ENCODE data around the gene CBX6. TPM values are rescaled to one million over a fixed set of nuclear protein-coding genes. Genes with fewer than 3 reads are reported as not detected.

Gene CBX6
- total and polyA plus RNA-seq, 2 of the 8 experiments (the other 6 are each of a cell fraction or from before 2014, with no cell fraction given) = 10.6 to 27.5 TPM

DNA sequence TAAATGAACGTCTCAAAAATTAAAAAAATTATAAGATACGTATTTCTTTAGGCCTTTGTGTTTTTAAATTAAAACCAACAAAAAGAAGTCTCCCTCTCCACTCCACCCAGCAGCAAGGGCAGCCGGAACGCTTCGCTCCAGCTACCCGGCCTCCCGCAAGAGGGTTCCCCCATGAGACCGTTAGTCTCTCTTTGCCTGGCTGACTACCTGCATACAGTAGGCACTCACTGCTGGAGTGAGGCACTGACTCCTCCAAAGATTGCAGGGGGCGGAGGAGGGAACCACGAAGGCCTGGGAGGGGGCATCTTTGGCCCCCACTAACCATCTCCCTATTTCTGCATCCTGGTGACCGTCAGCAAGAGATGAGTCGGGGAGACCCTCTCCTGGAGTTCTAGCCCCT is 10.1 kb downstream of the CBX6 start:
- Histone ChIP-seq H3K27me3 (replicated peaks in 1 of 4; ENCODE audit: control insufficient read depth in 3 of 4, extremely low read depth in 1 of 4, insufficient read depth in 3 of 4, low read length in 3 of 4) (peaks cover 0 to 3% (median 0%) of the 10 kb centered on the region in 4 experiments; a peak in 1 of 7 replicates), H2BK12ac (ENCODE audit: low read depth, low read length) (no peak overlapping the region), H4K91ac (replicated peaks; ENCODE audit: insufficient read length, low read length) (no peak overlapping the region), H2AK5ac (ENCODE audit: low read depth, low read length) (no peak overlapping the region), H4K20me1 (replicated peaks in 1 of 2; ENCODE audit: control insufficient read depth in 1 of 2, insufficient read depth in 2 of 2, low read length in 2 of 2) (peaks cover 9 to 18% of the 10 kb centered on the region in 2 experiments), H4K5ac (ENCODE audit: insufficient read length, low read depth, low read length) (no peak overlapping the region), H2BK20ac (ENCODE audit: low read length) (no peak overlapping the region), H2BK120ac (replicated peaks; ENCODE audit: low read depth, low read length) (no peak overlapping the region), H3K23me2 (ENCODE audit: low read depth, low read length) (no peaks in the 10 kb centered on the region; the same call in 1 of the 2 replicates), H3K79me2 (ENCODE audit: control insufficient read depth in 1 of 2, insufficient read depth in 2 of 2, low read length in 2 of 2) (no peaks in the 10 kb centered on the region), H3K4me2 (ENCODE audit: insufficient read depth in 1 of 2, low read depth in 2 of 2, low read length in 2 of 2) (0 out of 4 replicates have a peak overlapping the region, but pooled peaks of 1 of the 2 experiments have one; percentile 15), H3K18ac (ENCODE audit: extremely low read depth, low read length) (no peak overlapping the region), H3K27ac (ENCODE audit: low read depth, low read length) (no peak overlapping the region), H3K79me1 (ENCODE audit: low read depth, low read length) (peaks cover 3% of the 10 kb centered on the region; the same call in 1 of the 2 replicates), H3K23ac (ENCODE audit: insufficient read length) (no peak overlapping the region), H3K4me1 (replicated peaks in 1 of 4; ENCODE audit: control insufficient read depth in 3 of 4, insufficient read depth in 4 of 4, low read length in 3 of 4) (peaks cover 0 to 34% (median 23%) of the 10 kb centered on the region in 4 experiments; a peak in 6 of 7 replicates), H3K14ac (ENCODE audit: insufficient read length) (no peak overlapping the region), H3K4ac (replicated peaks; ENCODE audit: insufficient read length, low read depth, low read length) (no peak overlapping the region), H3K9me3 (ENCODE audit: insufficient read depth in 2 of 2, low read depth in 1 of 2, low read length in 1 of 2) (no peaks in the 10 kb centered on the region), H2BK15ac (ENCODE audit: low read length) (no peak overlapping the region), H3K4me3 (ENCODE audit: extremely low read depth in 1 of 4, insufficient read depth in 2 of 4, low read depth in 3 of 4, low read length in 4 of 4) (no peak overlapping the region), H3K56ac (replicated peaks; ENCODE audit: insufficient read length, low read depth, low read length) (no peak overlapping the region), H4K8ac (ENCODE audit: extremely low read depth, insufficient read depth, low read length) (no peak overlapping the region), H2AFZ (ENCODE audit: low read length) (no peak overlapping the region), H3K36me3 (ENCODE audit: control insufficient read depth in 2 of 4, insufficient read depth in 4 of 4, low read length in 3 of 4) (peaks cover 0 to 18% (median 4%) of the 10 kb centered on the region in 4 experiments; a peak in 3 of 8 replicates), H3K9ac (replicated peaks in 1 of 4; ENCODE audit: extremely low read depth in 1 of 4, low read depth in 3 of 4, low read length in 3 of 4) (no peak overlapping the region), H2BK5ac (ENCODE audit: low read depth, low read length) (no peak overlapping the region)
- WGBS, 2 experiments (ENCODE audit: extremely low coverage in 1 of 2, insufficient coverage in 1 of 2, insufficient read length in 1 of 2, insufficient replicate concordance in 2 of 2, low coverage in 1 of 2, low lambda C conversion rate in 2 of 2, missing lambda C conversion rate in 1 of 2) = 53% methylated on average over 12 of the region's 12 CpGs; no CpG with 5 or more reads in 1 of the 2 experiments
- POLR2A ChIA-PET (ENCODE audit: partially characterized antibody) = interaction anchor here (0.6 to 2.2 kb wide), 8 partner anchors 9 to 274 kb away, joined by 3 to 7 read pairs (median 3); no protein-coding TSS in a partner anchor
- no peak for FAIRE-seq
- no peak for DNase-seq (ENCODE audit: low read depth in 1 of 2, low spot score in 2 of 2)
- CTCF ChIA-PET (ENCODE audit: partially characterized antibody) = interaction anchor here (0.6 to 5.2 kb wide), 9 partner anchors 8 to 94 kb away, joined by 3 to 35 read pairs (median 7); no protein-coding TSS in a partner anchor
- TF ChIP-seq RFX5 (IDR thresholded peaks at IDR 0.05; ENCODE audit: borderline replicate concordance, low read depth, low read length) (no peak), HDAC2 (IDR thresholded peaks at IDR 0.05; ENCODE audit: borderline replicate concordance in 1 of 2, low read depth in 2 of 2, low read length in 2 of 2) (no peak), GTF2F1 (IDR thresholded peaks at IDR 0.05; ENCODE audit: borderline replicate concordance, low read depth, low read length) (no peak), CHD1 (IDR thresholded peaks at IDR 0.05; ENCODE audit: low read depth, low read length) (no peak), TBP (IDR thresholded peaks at IDR 0.05; ENCODE audit: low read depth, low read length) (no peak), SIRT6 (IDR thresholded peaks at IDR 0.05; ENCODE audit: low read length) (no peak)
